ENCODE results near the gene OR7C2. TPM values are rescaled to one million over a fixed set of nuclear protein-coding genes. Genes with fewer than 3 reads are reported as not detected.

The OR7C2 gene
- not detected in 2 replicates for total RNA-seq

DNA sequence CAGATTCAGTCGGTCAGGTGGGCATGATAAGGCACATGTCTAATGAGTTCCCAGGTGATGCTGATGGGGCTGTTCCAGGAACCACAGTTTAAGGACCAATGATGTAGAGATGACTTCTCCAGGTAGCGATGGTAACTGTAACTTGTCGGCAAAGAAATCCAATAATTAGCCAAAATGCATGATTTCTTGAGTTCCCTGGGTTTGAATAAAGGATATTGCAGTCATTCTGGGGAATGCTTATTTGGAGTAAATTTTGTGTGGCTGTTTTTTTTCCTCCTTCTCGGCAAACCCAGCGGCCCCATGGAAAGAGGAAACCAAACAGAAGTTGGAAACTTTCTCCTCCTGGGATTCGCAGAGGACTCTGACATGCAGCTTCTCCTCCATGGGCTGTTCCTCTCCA is at the start of gene OR7C2:
Gene OR7C2 (plus strand): TSS at position 301 of the 400 bp plus-strand sequence. CDS start 0 bp downstream, at position 301.

DNA sequence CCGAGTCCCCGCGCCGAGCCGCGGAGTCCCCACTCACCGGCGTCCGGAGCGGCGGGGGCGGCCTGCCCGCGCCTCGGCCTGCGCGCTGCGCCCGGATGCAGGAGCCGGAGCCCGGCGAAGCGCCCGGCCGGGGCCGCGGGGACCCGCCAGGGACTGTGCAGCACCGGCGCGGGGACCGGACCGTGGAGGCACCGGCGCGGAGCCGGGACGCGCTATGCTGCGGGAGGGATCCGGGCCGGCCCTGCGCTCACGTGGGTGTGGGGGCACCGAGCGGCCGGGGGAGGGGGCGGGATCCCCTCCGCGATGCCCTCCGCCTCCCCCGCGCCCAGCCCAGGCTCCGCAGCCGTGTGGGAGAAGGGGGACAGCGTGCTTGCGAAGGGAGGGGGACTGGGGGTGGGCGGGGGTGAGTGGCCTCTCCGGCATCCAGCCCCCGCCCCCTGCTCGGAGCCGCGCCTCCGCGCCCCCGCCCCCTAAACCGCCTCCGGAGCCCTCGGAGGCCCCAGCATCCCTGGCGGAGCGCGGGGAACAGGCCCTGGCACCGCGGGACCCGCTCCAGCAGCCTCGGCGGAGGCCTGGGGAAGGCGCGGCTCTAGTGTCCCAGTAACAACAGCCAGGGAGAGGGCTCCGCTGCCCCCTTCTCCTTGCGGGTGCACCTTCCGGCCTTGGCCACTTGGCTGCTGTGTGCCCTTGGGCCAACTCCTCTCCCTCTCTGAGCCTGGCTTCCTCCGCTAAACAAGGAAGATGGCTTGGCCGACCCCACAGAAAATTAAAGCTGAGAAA is 38.4 kb downstream of the OR7C2 start, which contains the start of gene SLC1A6:
Gene SLC1A6 (minus strand): TSS at position 389 of the 780 bp plus-strand sequence. CDS start 6,954 bp downstream, outside the sequence.

Other genes with a start within 250 kb of the OR7C2 start
- gene ADGRE2, start 162.9 kb upstream of the OR7C2 start, total RNA-seq = 0.11 TPM in 1 of 2 replicates, not detected in the other
- gene OR7A5, start 106.3 kb upstream of the OR7C2 start, total RNA-seq = not detected in 2 replicates
- not detected in 2 replicates for gene OR7C1, start 106.3 kb upstream of the OR7C2 start, total RNA-seq
- gene OR7A10, start 92.6 kb upstream of the OR7C2 start, total RNA-seq = not detected in 2 replicates
- not detected in 2 replicates for gene OR7A17, start 55.4 kb upstream of the OR7C2 start, total RNA-seq
- not detected in 2 replicates for gene SLC1A6, start 38.4 kb downstream of the OR7C2 start, total RNA-seq
- not detected in 2 replicates for gene CASP14, start 108.0 kb downstream of the OR7C2 start, total RNA-seq
- gene OR1I1, start 140.7 kb downstream of the OR7C2 start, total RNA-seq = not detected in 2 replicates
- gene SYDE1, start 165.9 kb downstream of the OR7C2 start, total RNA-seq = 27.3 and 33.3 TPM in 2 replicates